Skeletal muscle tissue (tissue), 4 donors: Measurements from ENCODE around the gene GPR62. TPM values are rescaled to one million over a fixed set of nuclear protein-coding genes. Genes with fewer than 3 reads are reported as not detected.
"Not testable (repeated sequence)": the region's sequence is repeated elsewhere in the genome, so short reads cannot be mapped to it uniquely, and the experiment has no call there.

Experiments used
- H3K27ac ChIP-seq: one replicate; pipeline ENCODE4 v1.7.0; 2013; ENCODE audit warnings: mild to moderate bottlenecking, low read depth, low read length, inconsistent platforms
- H3K27me3 ChIP-seq, 3 donors: one replicate each; pipeline ENCODE4 v1.7.0; 2013; ENCODE audit warnings: low read length in 3 of 3; ENCODE audit not compliant: control insufficient read depth in 3 of 3, insufficient read depth in 3 of 3
- H3K36me3 ChIP-seq, 3 donors: one replicate each; pipeline ENCODE4 v1.7.0; 2013; ENCODE audit warnings: low read length in 3 of 3; ENCODE audit not compliant: control insufficient read depth in 3 of 3, insufficient read depth in 3 of 3
- H3K4me1 ChIP-seq, 3 donors: one replicate each; pipeline ENCODE4 v1.7.0; 2013; ENCODE audit warnings: low read length in 3 of 3, mild to moderate bottlenecking in 3 of 3; ENCODE audit not compliant: control insufficient read depth in 3 of 3, insufficient read depth in 3 of 3
- H3K4me3 ChIP-seq, 3 donors: one replicate each; pipeline ENCODE4 v1.7.0; 2013; ENCODE audit warnings: low read length in 3 of 3
- H3K9ac ChIP-seq, 3 donors: one replicate each; pipeline ENCODE4 v1.7.0; 2013; ENCODE audit warnings: low read length in 3 of 3, mild to moderate bottlenecking in 3 of 3, moderate library complexity in 2 of 3, low read depth in 1 of 3
- H3K9me3 ChIP-seq, 3 donors: one replicate each; pipeline ENCODE4 v1.7.0; 2013; ENCODE audit warnings: low read length in 3 of 3; ENCODE audit not compliant: control insufficient read depth in 3 of 3
- total RNA-seq: library from RNA; depleted of rRNA; stranded (reverse); fragments of >200 nt; gene quantifications from one replicate; pipeline ENCODE4 v1.2.3, GENCODE V29; 2014
- donor health status: Osteomylitis.

GPR62 gene, protein sequence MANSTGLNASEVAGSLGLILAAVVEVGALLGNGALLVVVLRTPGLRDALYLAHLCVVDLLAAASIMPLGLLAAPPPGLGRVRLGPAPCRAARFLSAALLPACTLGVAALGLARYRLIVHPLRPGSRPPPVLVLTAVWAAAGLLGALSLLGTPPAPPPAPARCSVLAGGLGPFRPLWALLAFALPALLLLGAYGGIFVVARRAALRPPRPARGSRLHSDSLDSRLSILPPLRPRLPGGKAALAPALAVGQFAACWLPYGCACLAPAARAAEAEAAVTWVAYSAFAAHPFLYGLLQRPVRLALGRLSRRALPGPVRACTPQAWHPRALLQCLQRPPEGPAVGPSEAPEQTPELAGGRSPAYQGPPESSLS
- total RNA-seq, result 0.52 TPM

DNA sequence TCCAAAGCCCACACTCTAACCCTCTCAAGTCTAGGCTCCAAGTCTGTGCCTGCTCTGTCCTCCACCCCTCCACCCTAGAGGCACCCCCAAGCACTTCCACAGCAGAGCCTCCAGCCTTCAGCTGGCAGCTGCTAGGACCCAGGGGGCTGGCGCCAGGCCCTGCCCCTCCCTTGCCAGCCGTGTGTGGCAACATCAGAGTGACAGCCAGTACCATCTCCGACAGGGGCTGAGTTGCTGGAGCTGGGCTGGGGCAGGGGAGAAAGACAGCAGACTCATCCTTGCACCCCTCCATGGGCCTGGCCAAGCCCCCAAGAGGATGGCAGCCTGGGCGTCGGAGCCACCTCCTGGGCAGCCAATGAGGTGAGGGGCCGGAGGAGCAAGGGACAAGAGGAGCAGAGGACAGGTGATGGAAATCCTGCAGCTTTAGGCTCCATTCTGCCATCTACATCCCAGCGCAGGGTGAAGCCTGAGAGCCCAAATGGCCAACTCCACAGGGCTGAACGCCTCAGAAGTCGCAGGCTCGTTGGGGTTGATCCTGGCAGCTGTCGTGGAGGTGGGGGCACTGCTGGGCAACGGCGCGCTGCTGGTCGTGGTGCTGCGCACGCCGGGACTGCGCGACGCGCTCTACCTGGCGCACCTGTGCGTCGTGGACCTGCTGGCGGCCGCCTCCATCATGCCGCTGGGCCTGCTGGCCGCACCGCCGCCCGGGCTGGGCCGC, at the start of gene GPR62:
TSS of gene GPR62 (plus strand) at position 207 of the 718 bp plus-strand sequence. CDS start at position 479, 272 bp downstream.
- H3K9ac ChIP-seq, result peak within 1 kb of the TSS; percentile 57 to 83 (median 69)
- peaks cover 11 to 19% (median 17%) of the 10 kb centered on the region in 3 donors for H3K4me1 ChIP-seq
- peak within 1 kb of the TSS; percentile 56 for H3K27ac ChIP-seq
- peaks cover 9 to 31% (median 17%) of the 10 kb centered on the region in 3 donors for H3K36me3 ChIP-seq
- H3K9me3 ChIP-seq, result no peaks in the 10 kb centered on the region
- peak within 1 kb of the TSS; percentile 59 to 75 (median 65) for H3K4me3 ChIP-seq
- H3K27me3 ChIP-seq, result no peaks in the 10 kb centered on the region

DNA sequence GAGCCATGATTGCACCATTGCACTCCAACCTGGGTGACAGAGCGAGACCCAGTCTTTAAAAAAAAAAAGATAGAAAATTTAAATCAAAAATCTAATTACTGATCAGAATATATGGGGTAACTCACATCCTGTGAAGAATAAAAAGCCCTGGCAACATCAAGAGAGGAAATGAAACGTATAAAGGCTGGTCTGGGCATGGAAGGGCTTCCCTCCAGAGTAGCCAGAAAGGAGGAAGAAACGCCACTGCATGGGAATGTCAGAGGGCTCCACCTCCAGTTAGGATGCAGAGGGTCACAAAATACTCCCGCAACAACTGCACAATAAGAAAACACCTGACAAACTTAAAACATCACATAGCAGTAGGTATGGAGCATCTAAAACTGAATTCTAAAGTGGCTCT, 47.2 kb upstream of the GPR62 start:
- H3K4me3 ChIP-seq, result no peak overlapping the region
- H3K36me3 ChIP-seq, result no peaks in the 10 kb centered on the region
- H3K9me3 ChIP-seq, result no peaks in the 10 kb centered on the region
- no peak overlapping the region for H3K9ac ChIP-seq
- H3K4me1 ChIP-seq, result no peaks in the 10 kb centered on the region
- no peak overlapping the region for H3K27ac ChIP-seq
- H3K27me3 ChIP-seq, result peaks cover 0 to 2% (median 0%) of the 10 kb centered on the region in 3 donors

DNA sequence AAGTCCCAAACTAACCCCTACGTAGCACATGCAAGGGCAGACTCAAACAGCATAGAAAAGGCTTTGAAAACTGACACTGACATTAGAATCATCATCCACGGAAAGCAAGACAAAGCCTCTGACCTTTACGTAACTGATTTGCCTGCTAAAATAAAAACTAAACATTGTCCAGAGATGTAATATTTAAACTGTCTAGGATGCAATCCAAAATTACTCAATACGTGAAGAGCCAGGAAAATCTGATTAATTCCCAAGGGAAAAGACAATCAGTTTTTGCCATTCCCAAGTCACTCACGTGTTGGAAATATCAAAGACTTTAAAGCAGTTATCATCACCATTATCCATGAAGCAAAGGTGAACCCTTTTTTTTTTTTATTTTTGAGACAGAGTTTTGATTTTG, 38.8 kb upstream of the GPR62 start:
- Histone ChIP-seq H3K4me1 (no peaks in the 10 kb centered on the region), H3K9me3 (no peaks in the 10 kb centered on the region)

DNA sequence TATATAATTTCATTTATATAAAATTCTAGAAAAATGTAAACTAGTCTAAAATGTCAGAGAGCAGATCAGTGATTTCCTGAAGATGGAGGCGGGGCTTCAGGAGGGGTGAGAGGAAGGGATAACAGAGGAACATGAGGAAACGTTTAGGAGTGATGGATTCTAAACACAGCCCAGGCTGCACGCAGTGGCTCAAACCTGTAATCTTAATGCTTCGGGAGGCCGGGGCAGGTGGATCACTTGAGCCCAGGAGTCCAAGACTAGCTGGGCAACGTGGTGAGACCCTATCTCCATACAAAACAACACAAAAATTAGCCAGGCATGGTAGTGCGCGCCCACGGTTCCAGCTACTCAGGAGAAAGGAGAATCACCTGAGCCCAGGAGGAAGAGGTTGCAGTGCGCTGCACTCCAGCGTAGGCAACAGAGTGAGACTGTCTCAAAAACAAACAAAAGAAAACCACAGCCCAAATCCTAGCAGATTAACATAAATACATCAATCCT, 34.1 kb upstream of the GPR62 start:
- peaks cover 0 to under 1% (median 0%) of the 10 kb centered on the region in 3 donors for H3K4me1 ChIP-seq
- no peak overlapping the region for H3K9ac ChIP-seq
- H3K9me3 ChIP-seq, result no peaks in the 10 kb centered on the region
- no peak overlapping the region for H3K27ac ChIP-seq
- no peaks in the 10 kb centered on the region for H3K27me3 ChIP-seq
- H3K36me3 ChIP-seq, result no peaks in the 10 kb centered on the region
- no peak overlapping the region for H3K4me3 ChIP-seq

More for the DNA sequence above, 38.8 kb upstream of the GPR62 start:
- no peak overlapping the region for H3K9ac ChIP-seq
- H3K4me3 ChIP-seq, result no peak overlapping the region
- H3K27me3 ChIP-seq, result no peaks in the 10 kb centered on the region
- H3K27ac ChIP-seq, result no peak overlapping the region
- no peaks in the 10 kb centered on the region for H3K36me3 ChIP-seq

DNA sequence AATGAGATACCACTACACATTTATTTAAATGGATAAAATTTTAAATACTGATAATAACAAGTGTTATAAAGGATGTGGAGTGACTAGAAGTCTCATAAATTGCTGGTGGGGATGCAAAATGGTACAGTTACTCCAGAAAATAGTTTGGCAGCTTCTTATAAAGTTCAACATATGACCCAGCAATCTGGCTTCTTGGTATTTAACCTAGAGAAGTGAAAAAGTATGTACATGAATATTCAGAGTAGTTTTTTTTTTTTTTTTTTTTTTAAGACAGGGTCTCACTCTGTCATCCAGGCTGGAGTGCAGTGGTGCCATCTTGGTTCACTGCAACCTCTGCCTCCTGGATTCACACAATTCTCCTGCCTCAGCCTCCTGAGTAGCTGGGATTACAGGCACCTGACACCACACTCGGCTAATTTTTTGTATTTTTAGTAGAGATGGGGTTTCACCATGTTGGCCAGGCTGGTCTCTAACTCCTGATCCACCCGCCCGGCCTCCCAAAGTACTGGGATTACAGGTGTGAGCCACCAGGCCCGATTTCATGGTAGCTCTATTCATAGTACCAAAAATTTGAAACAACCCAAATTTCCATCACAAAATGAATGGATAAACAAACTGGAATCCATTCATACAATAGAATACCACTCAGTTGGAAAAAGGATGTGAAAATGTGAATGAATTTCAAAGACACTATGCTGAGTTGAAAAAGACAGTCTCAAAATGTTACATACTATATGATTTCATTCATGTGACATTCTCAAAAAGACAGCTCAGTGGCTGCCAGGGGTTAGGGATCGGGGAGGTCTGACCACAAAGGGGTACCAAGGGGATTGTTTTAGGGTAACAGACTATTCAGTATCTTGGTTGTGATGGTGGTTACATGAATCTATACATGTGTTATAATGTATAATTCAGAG, 27.9 kb upstream of the GPR62 start:
- Histone ChIP-seq H3K36me3 (peaks cover 0 to 4% (median 0%) of the 10 kb centered on the region in 3 donors), H3K4me1 (peaks cover 0 to 2% (median 0%) of the 10 kb centered on the region in 3 donors), H3K4me3 (no peak overlapping the region), H3K9me3 (no peaks in the 10 kb centered on the region), H3K27me3 (no peaks in the 10 kb centered on the region), H3K27ac (no peak overlapping the region), H3K9ac (no peak overlapping the region)

DNA sequence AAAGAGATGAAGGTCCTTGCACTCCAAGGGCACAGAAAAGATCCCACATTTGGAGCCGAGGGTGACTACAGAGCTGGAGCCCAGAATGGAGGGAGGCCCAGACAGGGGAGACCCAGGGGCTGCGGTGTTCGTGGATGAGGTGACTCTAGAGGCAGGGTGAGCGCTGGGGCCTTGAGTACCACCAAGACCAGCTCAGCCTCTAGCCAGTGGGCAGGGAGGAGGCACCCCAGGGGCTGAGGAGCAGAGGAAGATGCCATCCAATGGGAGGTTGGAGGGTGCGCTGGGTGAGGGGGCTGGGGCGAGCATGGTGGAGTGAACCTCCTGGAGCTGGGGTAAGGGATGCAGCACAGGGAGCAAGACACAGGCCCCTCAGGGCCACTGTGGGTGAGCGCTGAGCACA, 26.7 kb upstream of the GPR62 start:
- Histone ChIP-seq H3K27me3 (no peaks in the 10 kb centered on the region), H3K9ac (no peak overlapping the region), H3K4me1 (peaks cover 0 to 2% (median 0%) of the 10 kb centered on the region in 3 donors), H3K27ac (no peak overlapping the region), H3K36me3 (peaks cover 10 to 14% (median 11%) of the 10 kb centered on the region in 3 donors), H3K4me3 (no peak overlapping the region), H3K9me3 (no peaks in the 10 kb centered on the region)

DNA sequence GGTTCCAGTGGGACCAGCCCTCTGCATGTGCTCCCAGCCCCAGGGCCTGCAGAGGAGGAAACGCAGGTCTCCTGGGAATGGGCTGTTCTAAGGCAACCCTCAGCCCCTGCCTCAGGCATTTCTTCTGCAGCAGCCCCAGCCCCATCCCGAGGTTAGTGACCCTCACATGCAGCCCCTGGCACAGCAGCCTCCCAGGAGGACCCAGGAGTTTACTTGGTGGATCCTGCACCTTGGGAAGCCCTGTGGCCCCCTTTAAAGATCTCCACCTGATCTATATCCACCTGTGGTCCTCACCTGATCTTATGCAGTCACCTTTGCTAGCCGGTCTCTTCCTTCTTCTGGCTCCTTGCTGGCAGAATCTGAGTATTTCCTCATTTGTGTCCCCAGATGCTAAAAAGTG, 26.2 kb upstream of the GPR62 start:
- not testable (repeated sequence) for H3K27me3 ChIP-seq, H3K9ac ChIP-seq, H3K27ac ChIP-seq, H3K4me1 ChIP-seq, H3K9me3 ChIP-seq, H3K4me3 ChIP-seq
- H3K36me3 ChIP-seq, result peaks cover 15 to 19% (median 15%) of the 10 kb centered on the region in 3 donors

DNA sequence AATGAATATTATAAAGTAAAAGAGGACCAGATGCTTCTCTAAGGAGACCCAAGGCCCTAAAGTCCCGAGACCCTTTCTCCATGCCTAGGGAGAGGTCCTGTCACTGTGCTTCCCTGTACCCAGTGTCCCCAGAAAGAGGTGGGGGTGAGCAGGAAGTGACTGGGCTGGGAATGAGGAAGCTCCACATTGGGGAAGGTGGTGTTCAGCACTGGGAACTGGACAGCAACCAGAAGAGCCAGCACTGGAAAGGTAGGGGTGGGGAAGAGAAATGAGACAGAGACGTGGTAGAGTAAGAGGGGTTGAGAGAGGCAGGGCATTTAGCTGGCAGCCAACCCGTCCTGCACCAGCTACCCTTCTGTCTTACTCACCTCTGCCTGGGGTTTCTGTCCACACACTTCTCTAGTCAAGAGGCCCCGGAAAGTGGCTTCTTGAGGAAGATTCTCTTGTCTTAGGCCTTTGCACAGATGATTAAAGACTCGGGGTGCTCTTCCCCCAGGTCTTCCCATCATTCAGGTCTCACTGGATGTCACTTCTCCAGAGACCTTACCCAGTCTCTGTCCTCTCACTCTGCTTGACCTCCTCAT, 25.7 kb upstream of the GPR62 start:
- Histone ChIP-seq H3K36me3 (peaks cover 20 to 25% (median 20%) of the 10 kb centered on the region in 3 donors), H3K9me3 (no peaks in the 10 kb centered on the region), H3K27me3 (no peaks in the 10 kb centered on the region), H3K27ac (no peak overlapping the region), H3K4me1 (peaks cover 0 to 2% (median 0%) of the 10 kb centered on the region in 3 donors), H3K9ac (no peak overlapping the region), H3K4me3 (no peak overlapping the region)

DNA sequence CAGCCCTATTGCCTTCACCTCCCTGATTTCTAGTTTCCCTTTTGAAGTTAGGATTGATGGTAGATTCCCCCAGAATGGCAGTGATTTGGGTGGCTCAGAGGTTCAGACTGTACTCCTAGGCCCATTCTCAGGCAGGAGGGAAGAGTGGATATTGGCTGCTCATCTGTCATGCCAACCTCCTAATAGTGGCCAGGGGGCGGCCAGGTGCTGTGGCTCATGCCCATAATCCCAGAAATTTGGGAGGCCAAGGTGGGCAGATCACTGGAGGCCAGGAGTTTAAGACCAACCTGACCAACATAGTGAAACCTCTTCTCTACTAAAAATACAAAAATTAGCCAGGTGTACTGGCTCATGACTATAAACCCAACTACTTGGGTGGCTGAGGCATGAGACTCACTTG, 24.7 kb upstream of the GPR62 start:
- no peak overlapping the region for H3K9ac ChIP-seq
- no peak overlapping the region for H3K4me3 ChIP-seq
- H3K36me3 ChIP-seq, result peaks cover 28 to 34% (median 28%) of the 10 kb centered on the region in 3 donors
- H3K4me1 ChIP-seq, result peaks cover 0 to 2% (median 0%) of the 10 kb centered on the region in 3 donors
- no peak overlapping the region for H3K27ac ChIP-seq
- H3K9me3 ChIP-seq, result no peaks in the 10 kb centered on the region
- no peaks in the 10 kb centered on the region for H3K27me3 ChIP-seq
